Rectal smooth muscle tissue (tissue), 1 donor: Measurements from ENCODE around the gene DDX24.

ENCODE experiments used
- H3K27ac ChIP-seq: one replicate; pipeline ENCODE4 v1.7.0; 2013; ENCODE audit warnings: low read depth, low read length, inconsistent platforms
- H3K27me3 ChIP-seq: one replicate; pipeline ENCODE4 v1.7.0; 2013; ENCODE audit warnings: low read length; ENCODE audit not compliant: control insufficient read depth, insufficient read depth
- H3K36me3 ChIP-seq: one replicate; pipeline ENCODE4 v1.7.0; 2013; ENCODE audit warnings: low read length; ENCODE audit not compliant: control insufficient read depth, insufficient read depth
- H3K4me1 ChIP-seq: one replicate; pipeline ENCODE4 v1.7.0; 2013; ENCODE audit warnings: low read length; ENCODE audit not compliant: control insufficient read depth, insufficient read depth
- H3K4me3 ChIP-seq: one replicate; pipeline ENCODE4 v1.7.0; 2013; ENCODE audit warnings: low read length
- H3K9ac ChIP-seq: one replicate; pipeline ENCODE4 v1.7.0; 2013; ENCODE audit warnings: low read length

DDX24 gene

GRCh38 chr14:94062344-94062940 is 18.6 kb downstream of the DDX24 start:
- H3K4me3 ChIP-seq, result no peak overlapping the region
- H3K27me3 ChIP-seq, result no peaks in the 10 kb centered on the region
- no peak overlapping the region for H3K9ac ChIP-seq
- H3K4me1 ChIP-seq, result peaks cover 7% of the 10 kb centered on the region
- peaks cover 39% of the 10 kb centered on the region for H3K36me3 ChIP-seq
- no peak overlapping the region for H3K27ac ChIP-seq

- no peak overlapping the region for H3K27ac ChIP-seq
- H3K27me3 ChIP-seq, result no peaks in the 10 kb centered on the region
- no peak overlapping the region for H3K4me3 ChIP-seq
- peaks cover 55% of the 10 kb centered on the region for H3K36me3 ChIP-seq
- no peak overlapping the region for H3K9ac ChIP-seq
- no peaks in the 10 kb centered on the region for H3K4me1 ChIP-seq
These were observed 21.0 kb downstream of the DDX24 start for GRCh38 chr14:94059998-94060397.

- H3K27ac ChIP-seq, result no peak overlapping the region
- no peaks in the 10 kb centered on the region for H3K4me1 ChIP-seq
- no peaks in the 10 kb centered on the region for H3K27me3 ChIP-seq
- no peak overlapping the region for H3K4me3 ChIP-seq
- peaks cover 68% of the 10 kb centered on the region for H3K36me3 ChIP-seq
- H3K9ac ChIP-seq, result no peak overlapping the region
These were observed 22.3 kb downstream of the DDX24 start for GRCh38 chr14:94058674-94059138.

- no peaks in the 10 kb centered on the region for H3K4me1 ChIP-seq
- H3K36me3 ChIP-seq, result peaks cover 68% of the 10 kb centered on the region
- no peak overlapping the region for H3K9ac ChIP-seq
- no peak overlapping the region for H3K27ac ChIP-seq
- no peaks in the 10 kb centered on the region for H3K27me3 ChIP-seq
- no peak overlapping the region for H3K4me3 ChIP-seq
These were observed 22.8 kb downstream of the DDX24 start for GRCh38 chr14:94058128-94058673.

- no peak overlapping the region for H3K27ac ChIP-seq
- no peaks in the 10 kb centered on the region for H3K27me3 ChIP-seq
- no peak overlapping the region for H3K4me3 ChIP-seq
- H3K4me1 ChIP-seq, result no peaks in the 10 kb centered on the region
- H3K9ac ChIP-seq, result no peak overlapping the region
- H3K36me3 ChIP-seq, result peaks cover 74% of the 10 kb centered on the region
These were observed 24.3 kb downstream of the DDX24 start for GRCh38 chr14:94056579-94057308.

- peaks cover 69% of the 10 kb centered on the region for H3K36me3 ChIP-seq
- no peak overlapping the region for H3K27ac ChIP-seq
- no peak overlapping the region for H3K4me3 ChIP-seq
- H3K4me1 ChIP-seq, result peaks cover 4% of the 10 kb centered on the region
- H3K27me3 ChIP-seq, result no peaks in the 10 kb centered on the region
- H3K9ac ChIP-seq, result no peak overlapping the region
These were observed 26.1 kb downstream of the DDX24 start for GRCh38 chr14:94054936-94055335.

- Histone ChIP-seq H3K36me3 (peaks cover 69% of the 10 kb centered on the region), H3K27ac (no peak overlapping the region), H3K4me3 (no peak overlapping the region), H3K4me1 (peaks cover 4% of the 10 kb centered on the region), H3K9ac (no peak overlapping the region), H3K27me3 (no peaks in the 10 kb centered on the region)
These were observed 26.6 kb downstream of the DDX24 start for GRCh38 chr14:94054401-94054800.

- no peaks in the 10 kb centered on the region for H3K27me3 ChIP-seq
- H3K4me3 ChIP-seq, result no peak overlapping the region
- H3K27ac ChIP-seq, result no peak overlapping the region
- H3K4me1 ChIP-seq, result peaks cover 4% of the 10 kb centered on the region
- peaks cover 69% of the 10 kb centered on the region for H3K36me3 ChIP-seq
- H3K9ac ChIP-seq, result no peak overlapping the region
These were observed 28.3 kb downstream of the DDX24 start for GRCh38 chr14:94052662-94053061.

GRCh38 chr14:94052199-94052598 is 28.8 kb downstream of the DDX24 start:
- H3K9ac ChIP-seq, result no peak overlapping the region
- H3K27ac ChIP-seq, result no peak overlapping the region
- no peaks in the 10 kb centered on the region for H3K27me3 ChIP-seq
- peaks cover 64% of the 10 kb centered on the region for H3K36me3 ChIP-seq
- H3K4me3 ChIP-seq, result no peak overlapping the region
- H3K4me1 ChIP-seq, result peaks cover 4% of the 10 kb centered on the region

GRCh38 chr14:94051779-94052178 is 29.2 kb downstream of the DDX24 start:
- peaks cover 4% of the 10 kb centered on the region for H3K4me1 ChIP-seq
- peaks cover 64% of the 10 kb centered on the region for H3K36me3 ChIP-seq
- no peak overlapping the region for H3K4me3 ChIP-seq
- H3K27ac ChIP-seq, result no peak overlapping the region
- H3K27me3 ChIP-seq, result no peaks in the 10 kb centered on the region
- no peak overlapping the region for H3K9ac ChIP-seq

GRCh38 chr14:94051115-94051514 is 29.9 kb downstream of the DDX24 start:
- no peak overlapping the region for H3K27ac ChIP-seq
- peaks cover 61% of the 10 kb centered on the region for H3K36me3 ChIP-seq
- peaks cover 4% of the 10 kb centered on the region for H3K4me1 ChIP-seq
- H3K4me3 ChIP-seq, result no peak overlapping the region
- no peaks in the 10 kb centered on the region for H3K27me3 ChIP-seq
- H3K9ac ChIP-seq, result no peak overlapping the region

GRCh38 chr14:94050231-94050880 is 30.6 kb downstream of the DDX24 start:
- H3K36me3 ChIP-seq, result peaks cover 57% of the 10 kb centered on the region
- no peak overlapping the region for H3K4me3 ChIP-seq
- no peak overlapping the region for H3K27ac ChIP-seq
- H3K4me1 ChIP-seq, result peaks cover 4% of the 10 kb centered on the region
- H3K27me3 ChIP-seq, result no peaks in the 10 kb centered on the region
- H3K9ac ChIP-seq, result no peak overlapping the region
